Prostate gland (tissue), 2 donors: Measurements from ENCODE around the gene CELSR2. TPM values are rescaled to one million over a fixed set of nuclear protein-coding genes. Genes with fewer than 3 reads are reported as not detected.
A peak's percentile ranks its signal among the peaks of the same experiment; 100 is the strongest.

ENCODE experiments used
- DNase-seq: peaks from one replicate; pipeline ENCODE4 v3.0.0-alpha.2; 2019; ENCODE audit warnings: low spot score
- H3K27ac ChIP-seq, 2 donors: fragments of 200-600 bp; sonication (generic); 2 replicates each; pipeline ENCODE4 v1.5.1; 2017 to 2019
- H3K27me3 ChIP-seq: fragments of 200-600 bp; sonication (generic); replicated peaks from 2 replicates; pipeline ENCODE4 v1.5.1; 2019; ENCODE audit not compliant: insufficient read depth
- H3K36me3 ChIP-seq, 2 donors: fragments of 200-600 bp; sonication (generic); 1 replicate in 1 of 2; 2 replicates in 1 of 2; pipeline versions ENCODE4 v1.5.1 to v1.8.1; 2017 to 2019
- H3K4me1 ChIP-seq: fragments of 200-600 bp; sonication (generic); replicated peaks from 2 replicates; pipeline ENCODE4 v1.5.1; 2019
- H3K4me3 ChIP-seq, 2 donors: fragments of 200-600 bp; sonication (generic); 2 replicates each; pipeline ENCODE4 v1.5.1; 2017 to 2019
- H3K9me3 ChIP-seq: fragments of 200-600 bp; sonication (generic); 2 replicates; pipeline ENCODE4 v1.5.1; 2017
- CTCF ChIP-seq, 4 experiments: fragments of 200-600 bp in 2 of 4; fragments of 450-650 bp in 2 of 4; sonication (generic) in 2 of 4; IDR thresholded peaks; 1 replicate in 3 of 4; 2 replicates in 1 of 4; pipeline ENCODE4 v1.5.1; 2016 to 2019; ENCODE audit warnings: antibody characterized with exemption in 4 of 4, mild to moderate bottlenecking in 2 of 4, moderate library complexity in 2 of 4
- POLR2A ChIP-seq: fragments of 450-650 bp; IDR thresholded peaks from one replicate; pipeline ENCODE4 v1.6.1; 2016; ENCODE audit warnings: antibody characterized with exemption, mild to moderate bottlenecking
- POLR2AphosphoS5 ChIP-seq: sonication (generic); formaldehyde crosslinking; IDR thresholded peaks from one replicate; pipeline ENCODE4 v1.6.1; 2017; ENCODE audit warnings: antibody characterized with exemption
- WGBS: methylation state at CpG from one replicate; pipeline ENCODE4 v1.1.5; 2018; 5-methylcytosine and 5-hydroxymethylcytosine counted together
- intact Hi-C: fragments of 100-400 bp; cut with DNase I; formaldehyde crosslinking; loops from one replicate; pipeline ENCODE4 v1.14.2; 2022
- total RNA-seq, 2 donors: library from RNA; depleted of rRNA; stranded (reverse); fragments of >200 nt; gene quantifications; one replicate each; pipeline ENCODE4 v1.1.0, GENCODE V29; 2016

Gene CELSR2
- total RNA-seq, 2 donors from 2014 or later: 18.8 to 118 TPM

GRCh38 chr1:109271458-109271857, 22.1 kb downstream of the CELSR2 start:
- H3K4me1 ChIP-seq: peaks cover 11% of the 10 kb centered on the region
- H3K36me3 ChIP-seq: no peaks in the 10 kb centered on the region
- H3K9me3 ChIP-seq: no peaks in the 10 kb centered on the region
- H3K27me3 ChIP-seq: no peaks in the 10 kb centered on the region
- no peak for DNase-seq
- no peak overlapping the region for H3K27ac ChIP-seq
- no peak overlapping the region for H3K4me3 ChIP-seq
- intact Hi-C loops: no loop called here
- WGBS: 92% methylated on average over 6 of the region's 6 CpGs
- TF ChIP-seq CTCF (IDR thresholded peaks at IDR 0.05) (no peak), POLR2AphosphoS5 (no peak), POLR2A (no peak)

GRCh38 chr1:109272021-109272799, 22.9 kb downstream of the CELSR2 start:
- no peak for TF ChIP-seq POLR2A
- TF ChIP-seq CTCF (IDR thresholded peaks at IDR 0.05): no peak
- no peak for TF ChIP-seq POLR2AphosphoS5
- no peaks in the 10 kb centered on the region for H3K27me3 ChIP-seq
- H3K36me3 ChIP-seq: no peaks in the 10 kb centered on the region
- H3K4me1 ChIP-seq: peaks cover 11% of the 10 kb centered on the region
- intact Hi-C loops: no loop called here
- H3K27ac ChIP-seq: peak overlapping the region in 1 of 2 donors; percentile 79
- H3K9me3 ChIP-seq: no peaks in the 10 kb centered on the region
- no peak overlapping the region for H3K4me3 ChIP-seq
- no peak for DNase-seq
- 74% methylated on average over 13 of the region's 13 CpGs for WGBS

GRCh38 chr1:109272831-109273547, 23.6 kb downstream of the CELSR2 start:
- H3K27me3 ChIP-seq: no peaks in the 10 kb centered on the region
- H3K36me3 ChIP-seq: no peaks in the 10 kb centered on the region
- peak overlapping the region; percentile 77 to 79 for H3K27ac ChIP-seq
- 76% methylated on average over 13 of the region's 16 CpGs for WGBS
- H3K4me3 ChIP-seq: no peak overlapping the region
- intact Hi-C loops: no loop called here
- no peaks in the 10 kb centered on the region for H3K9me3 ChIP-seq
- no peak for DNase-seq
- peaks cover 11% of the 10 kb centered on the region for H3K4me1 ChIP-seq
- TF ChIP-seq POLR2A (peak; percentile 25), CTCF (IDR thresholded peaks at IDR 0.05) (no peak), POLR2AphosphoS5 (no peak)

- Histone ChIP-seq H3K4me3 (no peak overlapping the region), H3K27ac (peak overlapping the region; percentile 77 to 79), H3K4me1 (peaks cover 11% of the 10 kb centered on the region), H3K9me3 (no peaks in the 10 kb centered on the region), H3K27me3 (no peaks in the 10 kb centered on the region), H3K36me3 (no peaks in the 10 kb centered on the region)
- DNase-seq: no peak
- no peak for TF ChIP-seq POLR2AphosphoS5
- no peak for TF ChIP-seq CTCF (IDR thresholded peaks at IDR 0.05)
- TF ChIP-seq POLR2A: no peak
- 70% methylated on average over 22 of the region's 30 CpGs for WGBS
- intact Hi-C loops: no loop called here
Measured at GRCh38 chr1:109273570-109274288, 24.4 kb downstream of the CELSR2 start.
